Thyroid gland (tissue), 4 donors: ENCODE results near the gene SVIL. TPM values are rescaled to one million over a fixed set of nuclear protein-coding genes. Genes with fewer than 3 reads are reported as not detected.
A peak's percentile ranks its signal among the peaks of the same experiment; 100 is the strongest.

Source experiments
- DNase-seq, 2 donors: peaks; one replicate each; pipeline ENCODE4 v3.0.0-alpha.2; 2019
- H3K27ac ChIP-seq, 3 donors: fragments of 200-600 bp; sonication (generic); 1 replicate in 2 of 3; 2 replicates in 1 of 3; pipeline ENCODE4 v1.5.1; 2016 to 2019; ENCODE audit warnings: mild to moderate bottlenecking in 1 of 3, moderate library complexity in 1 of 3
- H3K27me3 ChIP-seq: fragments of 200-600 bp; sonication (generic); one replicate; pipeline ENCODE4 v1.5.1; 2019
- H3K36me3 ChIP-seq, 2 donors: fragments of 200-600 bp; sonication (generic); one replicate each; pipeline ENCODE4 v1.5.1; 2016 to 2019
- H3K4me1 ChIP-seq, 2 donors: fragments of 200-600 bp; sonication (generic); one replicate each; pipeline ENCODE4 v1.5.1; 2017 to 2019
- H3K4me3 ChIP-seq, 3 donors: fragments of 200-600 bp; sonication (generic); replicated peaks in 1 of 3; 1 replicate in 2 of 3; 2 replicates in 1 of 3; pipeline ENCODE4 v1.5.1; 2016; ENCODE audit warnings: mild to moderate bottlenecking in 1 of 3
- H3K9me3 ChIP-seq: fragments of 200-600 bp; sonication (generic); one replicate; pipeline ENCODE4 v1.5.1; 2017
- CTCF ChIP-seq, 6 experiments: fragments of 200-600 bp in 3 of 6; fragments of 450-650 bp in 3 of 6; sonication (generic) in 3 of 6; IDR thresholded peaks; one replicate each; pipeline ENCODE4 v1.5.1; 2016 to 2019; ENCODE audit warnings: antibody characterized with exemption in 6 of 6, mild to moderate bottlenecking in 2 of 6, inconsistent platforms in 1 of 6, moderate library complexity in 1 of 6
- POLR2A ChIP-seq, 2 donors: fragments of 450-650 bp; IDR thresholded peaks; one replicate each; pipeline ENCODE4 v1.6.1; 2017; ENCODE audit warnings: antibody characterized with exemption in 2 of 2, mild to moderate bottlenecking in 2 of 2, moderate library complexity in 1 of 2
- WGBS, 2 donors: methylation state at CpG; one replicate each; pipeline ENCODE4 v1.1.5; 2017; 5-methylcytosine and 5-hydroxymethylcytosine counted together
- intact Hi-C: fragments of 100-400 bp; cut with DNase I; formaldehyde crosslinking; loops from one replicate; pipeline ENCODE4 v1.15.1; 2023
- total RNA-seq, 4 donors: library from RNA; depleted of rRNA; stranded (reverse); fragments of >200 nt; gene quantifications; one replicate each; pipeline ENCODE4 v1.2.3, GENCODE V29; 2016

Gene SVIL
- total RNA-seq, 4 donors from 2014 or later: 59.9 to 211 (median 134) TPM

DNA sequence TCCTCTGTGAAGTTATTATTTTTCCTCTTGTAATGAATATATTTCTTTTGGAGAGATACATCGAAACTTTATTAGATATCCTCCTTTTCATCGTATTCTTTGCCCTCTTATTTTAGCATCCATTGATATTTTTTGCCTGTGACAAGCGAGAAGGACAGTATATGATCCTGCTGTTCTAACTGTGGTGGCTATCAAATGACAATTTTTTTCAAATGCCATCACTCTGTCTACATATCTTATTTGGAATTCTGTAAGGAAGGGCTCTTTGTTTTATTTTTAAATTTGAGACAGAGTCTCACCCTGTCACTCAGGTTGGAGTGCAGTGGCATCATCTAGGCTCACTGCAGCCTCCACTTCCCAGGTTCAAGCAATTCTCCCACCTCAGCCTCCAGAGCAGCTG lies 217.4 kb downstream of the SVIL start:
- intact Hi-C loops: no loop called here
- no peak overlapping the region for H3K4me3 ChIP-seq
- H3K4me1 ChIP-seq: peaks cover 19 to 23% of the 10 kb centered on the region in 2 donors
- H3K36me3 ChIP-seq: peaks cover 5 to 11% of the 10 kb centered on the region in 2 donors
- H3K9me3 ChIP-seq: no peaks in the 10 kb centered on the region
- 91 to 93% methylated on average over 3 of the region's 3 CpGs for WGBS, 2 donors
- DNase-seq: no peak
- no peaks in the 10 kb centered on the region for H3K27me3 ChIP-seq
- no peak overlapping the region for H3K27ac ChIP-seq
- no peak for TF ChIP-seq CTCF (IDR thresholded peaks at IDR 0.05)
- no peak for TF ChIP-seq POLR2A (IDR thresholded peaks at IDR 0.05)

DNA sequence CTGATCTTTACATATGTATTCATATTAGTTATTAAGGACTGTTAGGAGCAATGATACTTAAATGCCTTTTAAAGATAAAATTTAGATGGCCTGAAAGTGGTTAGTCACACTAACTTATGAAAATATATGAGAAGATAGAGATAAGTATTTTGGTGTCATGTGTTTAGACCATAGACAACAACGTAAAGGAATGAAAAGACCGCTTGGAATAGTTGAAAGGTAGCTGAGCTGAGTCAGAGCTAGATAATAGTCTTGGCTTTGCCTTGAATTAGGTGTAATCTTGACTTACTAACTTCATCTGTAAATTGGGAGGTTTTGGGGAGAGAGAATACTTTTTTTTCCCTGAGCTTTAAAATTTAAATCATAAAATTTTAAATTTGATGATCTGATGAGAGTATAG lies 218.9 kb downstream of the SVIL start:
- H3K9me3 ChIP-seq: no peaks in the 10 kb centered on the region
- peaks cover 28 to 29% of the 10 kb centered on the region in 2 donors for H3K4me1 ChIP-seq
- DNase-seq: no peak
- no peaks in the 10 kb centered on the region for H3K27me3 ChIP-seq
- H3K27ac ChIP-seq: no peak overlapping the region
- TF ChIP-seq CTCF (IDR thresholded peaks at IDR 0.05): no peak
- no peak for TF ChIP-seq POLR2A (IDR thresholded peaks at IDR 0.05)
- intact Hi-C loops: no loop called here
- 63 to 96% methylated on average over 2 of the region's 2 CpGs for WGBS, 2 donors
- peaks cover 0 to 5% of the 10 kb centered on the region in 2 donors for H3K36me3 ChIP-seq
- no peak overlapping the region for H3K4me3 ChIP-seq

- WGBS, 2 donors: 15 to 23% methylated on average over 1 of the region's 1 CpG
- H3K27me3 ChIP-seq: no peaks in the 10 kb centered on the region
- DNase-seq: no peak
- H3K9me3 ChIP-seq: no peaks in the 10 kb centered on the region
- H3K36me3 ChIP-seq: no peaks in the 10 kb centered on the region
- TF ChIP-seq POLR2A (IDR thresholded peaks at IDR 0.05): no peak
- no peak for TF ChIP-seq CTCF (IDR thresholded peaks at IDR 0.05)
- H3K27ac ChIP-seq: peak overlapping the region in 1 of 3 donors; percentile 13
- peaks cover 28 to 29% of the 10 kb centered on the region in 2 donors for H3K4me1 ChIP-seq
- intact Hi-C loops: no loop called here
- H3K4me3 ChIP-seq: no peak overlapping the region
These were observed 220.3 kb downstream of the SVIL start for GRCh38 chr10:29414501-29414900.

DNA sequence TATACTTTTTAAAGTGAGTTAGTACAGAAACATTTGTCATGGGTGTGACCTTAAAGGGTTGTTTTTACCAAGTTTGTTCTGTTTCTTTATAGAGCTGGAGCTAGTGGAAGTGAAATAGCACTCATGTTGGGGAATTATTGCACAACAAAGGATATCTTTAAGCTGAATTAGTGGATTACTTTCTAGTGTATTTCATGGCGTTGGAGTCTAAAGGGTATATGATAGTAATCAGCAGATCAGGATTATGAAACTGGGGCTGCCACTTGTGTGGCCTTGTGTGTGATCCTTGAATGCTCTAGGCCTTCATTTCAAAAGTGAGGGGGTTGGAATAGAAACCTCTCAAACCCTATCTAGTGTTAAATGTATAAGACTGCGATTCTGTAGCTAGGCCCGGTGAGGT lies 222.3 kb downstream of the SVIL start:
- 41 to 68% methylated on average over 3 of the region's 3 CpGs for WGBS, 2 donors
- no peaks in the 10 kb centered on the region for H3K36me3 ChIP-seq
- no peak for DNase-seq
- no peak overlapping the region for H3K4me3 ChIP-seq
- peaks cover 28 to 35% of the 10 kb centered on the region in 2 donors for H3K4me1 ChIP-seq
- intact Hi-C loops: no loop called here
- H3K9me3 ChIP-seq: no peaks in the 10 kb centered on the region
- TF ChIP-seq POLR2A (IDR thresholded peaks at IDR 0.05): no peak
- H3K27ac ChIP-seq: peak overlapping the region in 2 of 3 donors; percentile 1 to 30
- H3K27me3 ChIP-seq: no peaks in the 10 kb centered on the region

- intact Hi-C loops: no loop called here
- TF ChIP-seq POLR2A (IDR thresholded peaks at IDR 0.05) (no peak), CTCF (IDR thresholded peaks at IDR 0.05) (no peak)
- Histone ChIP-seq H3K36me3 (no peaks in the 10 kb centered on the region), H3K4me1 (peaks cover 28 to 35% of the 10 kb centered on the region in 2 donors), H3K27ac (peak overlapping the region in 2 of 3 donors; percentile 1 to 30), H3K27me3 (no peaks in the 10 kb centered on the region), H3K9me3 (no peaks in the 10 kb centered on the region), H3K4me3 (no peak overlapping the region)
- DNase-seq: no peak
- WGBS, 2 donors: 93 to 94% methylated on average over 10 of the region's 10 CpGs
These were observed 223.0 kb downstream of the SVIL start for GRCh38 chr10:29411666-29412315.
